DOHH2 (cell line): Measurements from ENCODE around the gene ERCC4.
"Not testable (repeated sequence)": the region's sequence is repeated elsewhere in the genome, so short reads cannot be mapped to it uniquely, and the experiment has no call there.

ENCODE experiments used
- CTCF ChIP-seq: fragments of 200-600 bp; sonication (generic); IDR thresholded peaks from one replicate; pipeline ENCODE4 v1.5.1; 2014; ENCODE audit warnings: antibody characterized with exemption, mild to moderate bottlenecking, low read depth, low read length; ENCODE audit not compliant: poor library complexity, severe bottlenecking
- EZH2phosphoT487 ChIP-seq: fragments of 200-600 bp; sonication (generic); IDR thresholded peaks from 2 replicates; pipeline ENCODE4 v1.6.1; 2017; ENCODE audit warnings: borderline replicate concordance, mild to moderate bottlenecking, antibody characterized with exemption, low read length, moderate library complexity, mixed read lengths

- peak; percentile 56 for TF ChIP-seq CTCF
- not testable (repeated sequence) for TF ChIP-seq EZH2phosphoT487
Observed at GRCh38 chr16:13904822-13905221, 15.1 kb upstream of the ERCC4 start.
